ENCODE data around the gene CPNE7. TPM values are rescaled to one million over a fixed set of nuclear protein-coding genes. Genes with fewer than 3 reads are reported as not detected.
A peak's percentile ranks its signal among the peaks of the same experiment; 100 is the strongest.
"Not testable (repeated sequence)": the region's sequence is repeated elsewhere in the genome, so short reads cannot be mapped to it uniquely, and the experiment has no call there.

CPNE7 gene
- total and polyA plus RNA-seq, 7 experiments from 2014 or later = 0.39 to 5.2 TPM; not detected in 5

DNA sequence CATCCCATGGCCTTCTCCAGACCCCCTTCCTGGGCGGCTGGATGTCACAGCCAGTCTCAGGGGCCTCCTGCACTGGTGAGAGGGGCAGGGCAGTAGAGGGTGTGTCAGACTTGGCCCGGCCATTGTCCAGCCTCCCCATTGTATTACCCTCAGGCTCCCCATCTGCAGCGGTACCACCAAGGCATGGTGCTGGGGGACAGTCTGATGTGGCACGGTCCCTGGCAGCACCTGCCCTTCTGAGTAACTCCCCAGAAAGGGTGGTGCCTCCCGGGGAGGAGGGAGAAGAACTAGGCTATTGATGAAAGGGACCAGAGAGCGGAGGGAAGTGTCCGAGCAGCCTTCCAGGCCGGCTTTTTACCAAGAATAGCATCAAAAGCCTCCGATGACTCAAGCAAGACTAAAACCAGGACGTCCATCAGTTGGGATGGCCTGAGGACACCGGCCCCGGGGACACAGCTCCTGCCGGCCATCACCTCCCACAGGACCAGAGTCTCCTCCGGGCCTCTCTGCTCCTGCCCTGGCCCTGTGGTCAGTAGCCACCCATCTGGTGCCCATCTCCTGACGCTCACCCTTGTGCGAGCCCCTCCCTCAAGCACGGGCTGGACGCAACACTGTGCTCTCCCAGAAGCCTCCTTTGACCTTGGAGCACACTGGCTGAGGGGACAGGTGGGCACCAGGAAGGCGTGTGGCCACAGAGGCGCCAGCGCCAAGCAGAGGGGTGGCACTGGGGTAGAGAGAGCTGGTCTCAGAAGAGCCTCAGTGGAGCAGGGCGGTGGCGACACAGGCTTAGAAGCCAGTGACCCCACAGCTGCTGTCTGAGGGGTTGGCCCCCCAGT is 5.8 kb upstream of the CPNE7 start:
- Histone ChIP-seq H3K36me3 (ENCODE audit: control insufficient read depth in 2 of 3, insufficient read depth in 3 of 3, low read length in 3 of 3) (peaks cover 0 to 2% (median 0%) of the 10 kb centered on the region in 3 experiments), H3K27ac (ENCODE audit: low read depth, low read length) (no peak overlapping the region), H3K27me3 (ENCODE audit: control insufficient read depth in 2 of 2, insufficient read depth in 2 of 2, low read length in 2 of 2) (no peaks in the 10 kb centered on the region), H3K9me3 (ENCODE audit: control insufficient read depth in 2 of 3, low read length in 3 of 3) (no peaks in the 10 kb centered on the region), H3K4me3 (ENCODE audit: low read length) (no peak overlapping the region), H3K4me1 (ENCODE audit: control insufficient read depth in 2 of 2, insufficient read depth in 2 of 2, low read length in 2 of 2) (peaks cover 15 to 24% of the 10 kb centered on the region in 2 donors)
- Mint-ChIP-seq H3K36me3 (peaks cover 0 to 6% (median 0%) of the 10 kb centered on the region in 5 donors), H3K4me3 (no peak overlapping the region), H3K27ac (no peak overlapping the region), H3K9me3 (peaks cover 0 to 3% (median 0%) of the 10 kb centered on the region in 11 donors), H3K27me3 (peaks cover 3 to 20% (median 12%) of the 10 kb centered on the region in 5 donors), H3K4me1 (peaks cover 23 to 47% (median 33%) of the 10 kb centered on the region in 7 donors)
- intact Hi-C loops (cut with micrococcal nuclease) = no loop called here
- ATAC-seq (no peak), DNase-seq (no peak)
- CTCF ChIA-PET = no interaction called here
- POLR2A ChIA-PET = interaction anchor here (0.6 kb wide), 1 partner anchor 146 kb away, joined by 3 read pairs; no protein-coding TSS in a partner anchor

DNA sequence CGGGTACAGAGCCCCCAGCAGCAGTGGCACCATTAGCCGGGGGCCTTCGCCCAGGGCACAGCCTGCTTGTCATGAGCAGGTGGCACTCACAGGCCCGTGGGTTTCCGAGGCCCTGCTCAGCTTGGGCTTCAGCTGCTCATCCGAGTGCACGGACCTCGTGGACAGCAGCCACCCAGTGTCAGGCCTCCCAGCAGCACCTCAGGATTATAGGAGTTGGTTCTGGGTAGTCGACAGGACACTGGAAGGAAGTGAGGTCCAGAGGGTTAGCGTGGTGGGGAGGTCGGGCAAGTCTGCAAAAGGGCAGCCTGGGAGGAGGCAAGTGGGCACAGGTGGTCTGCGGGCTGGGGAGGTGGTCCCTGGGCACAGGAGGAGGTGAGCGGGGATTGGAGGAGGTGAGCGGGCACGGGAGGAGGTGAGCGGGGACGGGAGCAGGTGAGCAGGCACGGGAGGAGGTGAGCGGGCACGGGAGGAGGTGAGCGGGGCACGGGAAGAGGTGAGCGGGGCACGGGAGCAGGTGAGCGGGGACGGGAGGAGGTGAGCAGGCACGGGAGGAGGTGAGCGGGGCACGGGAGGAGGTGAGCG is 5.1 kb upstream of the CPNE7 start:
- ChIA-PET POLR2A (no interaction called here), CTCF (no interaction called here)
- Mint-ChIP-seq H3K36me3 (peaks cover 0 to 2% (median 0%) of the 10 kb centered on the region in 5 donors), H3K27ac (no peak overlapping the region), H3K27me3 (peaks cover 3 to 22% (median 12%) of the 10 kb centered on the region in 5 donors), H3K4me3 (no peak overlapping the region), H3K9me3 (peaks cover 0 to 3% (median 0%) of the 10 kb centered on the region in 11 donors), H3K4me1 (peaks cover 18 to 40% (median 26%) of the 10 kb centered on the region in 7 donors)
- Histone ChIP-seq H3K36me3 (ENCODE audit: control insufficient read depth in 2 of 3, insufficient read depth in 3 of 3, low read length in 3 of 3) (no peaks in the 10 kb centered on the region), H3K27me3 (ENCODE audit: control insufficient read depth in 2 of 2, insufficient read depth in 2 of 2, low read length in 2 of 2) (no peaks in the 10 kb centered on the region), H3K4me1 (ENCODE audit: control insufficient read depth in 2 of 2, insufficient read depth in 2 of 2, low read length in 2 of 2) (peaks cover 8 to 27% of the 10 kb centered on the region in 2 donors), H3K9me3 (ENCODE audit: control insufficient read depth in 2 of 3, low read length in 3 of 3) (no peaks in the 10 kb centered on the region), H3K27ac (ENCODE audit: low read depth, low read length) (no peak overlapping the region), H3K4me3 (ENCODE audit: low read length) (no peak overlapping the region)
- ATAC-seq (no peak), DNase-seq (no peak)
- intact Hi-C loops (cut with micrococcal nuclease) = no loop called here

DNA sequence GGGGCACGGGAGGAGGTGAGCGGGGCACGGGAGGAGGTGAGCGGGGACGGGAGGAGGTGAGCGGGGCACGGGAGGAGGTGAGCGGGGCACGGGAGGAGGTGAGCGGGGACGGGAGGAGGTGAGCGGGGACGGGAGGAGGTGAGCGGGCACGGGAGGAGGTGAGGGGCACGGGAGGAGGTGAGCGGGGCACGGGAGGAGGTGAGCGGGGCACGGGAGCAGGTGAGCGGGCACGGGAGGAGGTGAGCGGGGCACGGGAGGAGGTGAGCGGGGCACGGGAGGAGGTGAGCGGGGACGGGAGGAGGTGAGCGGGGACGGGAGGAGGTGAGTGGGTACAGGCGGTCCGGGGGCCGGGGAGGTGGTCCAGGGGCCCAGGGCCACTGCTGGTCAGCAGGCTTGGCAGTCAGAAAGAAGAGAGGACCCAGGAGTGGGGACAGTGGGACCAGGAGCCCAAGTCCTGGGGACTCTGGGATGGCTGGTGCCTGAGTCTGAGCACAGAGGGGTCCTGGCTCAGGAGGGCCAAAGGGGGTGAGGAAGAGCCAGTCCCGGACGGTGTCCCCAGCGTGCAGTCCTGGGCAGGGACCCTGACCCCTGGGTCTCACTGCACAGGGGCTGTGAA is 4.5 kb upstream of the CPNE7 start:
- Mint-ChIP-seq H3K27me3 (peaks cover 3 to 22% (median 12%) of the 10 kb centered on the region in 5 donors), H3K4me1 (peaks cover 12 to 33% (median 19%) of the 10 kb centered on the region in 7 donors)
- H3K27ac Mint-ChIP-seq; H3K36me3 ChIP-seq (ENCODE audit: control insufficient read depth in 2 of 3, insufficient read depth in 3 of 3, low read length in 3 of 3); H3K9me3 Mint-ChIP-seq; POLR2A ChIA-PET; H3K9me3 ChIP-seq (ENCODE audit: control insufficient read depth in 2 of 3, low read length in 3 of 3); DNase-seq; H3K27ac ChIP-seq (ENCODE audit: low read depth, low read length); intact Hi-C loops (cut with micrococcal nuclease); H3K36me3 Mint-ChIP-seq; H3K4me3 Mint-ChIP-seq; H3K27me3 ChIP-seq (ENCODE audit: control insufficient read depth in 2 of 2, insufficient read depth in 2 of 2, low read length in 2 of 2); H3K4me3 ChIP-seq (ENCODE audit: low read length); ATAC-seq; CTCF ChIA-PET: not testable (repeated sequence)
- H3K4me1 ChIP-seq (ENCODE audit: control insufficient read depth in 2 of 2, insufficient read depth in 2 of 2, low read length in 2 of 2) = peaks cover 1 to 21% of the 10 kb centered on the region in 2 donors

DNA sequence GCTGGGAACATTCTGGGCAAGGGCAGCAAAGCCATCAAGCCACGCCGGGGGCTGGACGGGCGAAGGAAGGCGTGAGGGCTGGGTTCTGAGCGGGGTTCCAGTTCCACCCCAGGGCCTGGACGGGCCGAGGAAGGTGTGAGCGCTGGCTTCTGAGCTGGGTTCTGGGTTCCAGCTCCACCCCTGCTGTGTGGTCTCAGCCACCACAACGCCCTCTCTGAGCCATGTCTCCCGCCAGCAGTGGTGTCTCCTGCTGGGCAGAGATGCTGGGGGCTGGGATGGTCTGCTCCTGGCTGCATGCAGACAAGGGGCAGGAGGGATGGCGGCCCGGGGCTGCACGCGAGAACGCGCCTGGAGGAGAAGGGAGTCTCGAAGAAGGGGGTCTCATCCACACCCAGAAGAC is 3.9 kb upstream of the CPNE7 start:
- Histone ChIP-seq H3K9me3 (ENCODE audit: control insufficient read depth in 2 of 3, low read length in 3 of 3) (no peaks in the 10 kb centered on the region), H3K36me3 (ENCODE audit: control insufficient read depth in 2 of 3, insufficient read depth in 3 of 3, low read length in 3 of 3) (no peaks in the 10 kb centered on the region), H3K27ac (ENCODE audit: low read depth, low read length) (no peak overlapping the region), H3K4me3 (ENCODE audit: low read length) (no peak overlapping the region), H3K27me3 (ENCODE audit: control insufficient read depth in 2 of 2, insufficient read depth in 2 of 2, low read length in 2 of 2) (no peaks in the 10 kb centered on the region), H3K4me1 (ENCODE audit: control insufficient read depth in 2 of 2, insufficient read depth in 2 of 2, low read length in 2 of 2) (peaks cover 0 to 17% of the 10 kb centered on the region in 2 donors)
- ChIA-PET CTCF (no interaction called here), POLR2A (interaction anchor here (1.0 kb wide), 1 partner anchor 324 kb away, joined by 3 read pairs; no protein-coding TSS in a partner anchor)
- Mint-ChIP-seq H3K9me3 (peaks cover 0 to 3% (median 0%) of the 10 kb centered on the region in 11 donors), H3K27me3 (peaks cover 3 to 22% (median 12%) of the 10 kb centered on the region in 5 donors), H3K4me1 (peaks cover 8 to 29% (median 15%) of the 10 kb centered on the region in 7 donors), H3K27ac (peak overlapping the region in 5 of 9 donors; percentile 23 to 76 (median 51)), H3K36me3 (peaks cover 0 to 2% (median 0%) of the 10 kb centered on the region in 5 donors), H3K4me3 (peak overlapping the region in 4 of 10 donors; percentile 6 to 79 (median 16))
- intact Hi-C loops (cut with micrococcal nuclease) = no loop called here
- DNase-seq (no peak), ATAC-seq (no peak)

DNA sequence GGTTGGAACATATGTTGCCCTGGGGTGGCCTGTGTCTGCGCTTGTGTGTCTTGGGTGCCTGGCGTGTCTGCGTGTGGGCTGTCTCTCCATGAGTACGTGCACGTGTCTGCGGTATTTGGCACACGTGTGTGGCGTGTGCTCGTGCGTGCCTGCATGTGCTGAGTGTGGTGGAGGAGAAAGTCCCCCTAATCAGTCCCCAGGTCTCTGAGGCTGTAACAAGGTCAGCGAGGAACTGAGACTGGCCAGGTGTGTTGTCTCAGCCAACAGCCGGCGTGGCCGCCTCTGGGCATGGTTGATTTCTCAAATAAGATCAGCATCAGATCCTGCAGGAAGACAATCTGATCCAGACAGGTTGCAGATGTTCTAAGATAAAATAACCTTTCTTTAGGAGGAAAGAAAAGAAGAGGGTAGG is 3.5 kb upstream of the CPNE7 start:
- intact Hi-C loops (cut with micrococcal nuclease) = no loop called here
- POLR2A ChIA-PET = interaction anchor here (1.0 kb wide), 1 partner anchor 325 kb away, joined by 3 read pairs; no protein-coding TSS in a partner anchor
- peaks cover 8 to 29% (median 15%) of the 10 kb centered on the region in 7 donors for H3K4me1 Mint-ChIP-seq
- peak overlapping the region in 7 of 10 donors; percentile 6 to 79 (median 31) for H3K4me3 Mint-ChIP-seq
- H3K36me3 Mint-ChIP-seq = peaks cover 0 to 2% (median 0%) of the 10 kb centered on the region in 5 donors
- H3K9me3 Mint-ChIP-seq = peaks cover 0 to 3% (median 0%) of the 10 kb centered on the region in 11 donors
- DNase-seq = no peak
- peak overlapping the region in 6 of 9 donors; percentile 25 to 65 (median 40) for H3K27ac Mint-ChIP-seq
- no peaks in the 10 kb centered on the region for H3K27me3 ChIP-seq (ENCODE audit: control insufficient read depth in 2 of 2, insufficient read depth in 2 of 2, low read length in 2 of 2)
- H3K27ac ChIP-seq (ENCODE audit: low read depth, low read length) = no peak overlapping the region
- CTCF ChIA-PET = no interaction called here
- no peak for ATAC-seq
- peaks cover 3 to 26% (median 12%) of the 10 kb centered on the region in 5 donors for H3K27me3 Mint-ChIP-seq
- no peaks in the 10 kb centered on the region for H3K9me3 ChIP-seq (ENCODE audit: control insufficient read depth in 2 of 3, low read length in 3 of 3)
- H3K4me1 ChIP-seq (ENCODE audit: control insufficient read depth in 2 of 2, insufficient read depth in 2 of 2, low read length in 2 of 2) = peaks cover 0 to 17% of the 10 kb centered on the region in 2 donors
- H3K4me3 ChIP-seq (ENCODE audit: low read length) = no peak overlapping the region
- H3K36me3 ChIP-seq (ENCODE audit: control insufficient read depth in 2 of 3, insufficient read depth in 3 of 3, low read length in 3 of 3) = no peaks in the 10 kb centered on the region

DNA sequence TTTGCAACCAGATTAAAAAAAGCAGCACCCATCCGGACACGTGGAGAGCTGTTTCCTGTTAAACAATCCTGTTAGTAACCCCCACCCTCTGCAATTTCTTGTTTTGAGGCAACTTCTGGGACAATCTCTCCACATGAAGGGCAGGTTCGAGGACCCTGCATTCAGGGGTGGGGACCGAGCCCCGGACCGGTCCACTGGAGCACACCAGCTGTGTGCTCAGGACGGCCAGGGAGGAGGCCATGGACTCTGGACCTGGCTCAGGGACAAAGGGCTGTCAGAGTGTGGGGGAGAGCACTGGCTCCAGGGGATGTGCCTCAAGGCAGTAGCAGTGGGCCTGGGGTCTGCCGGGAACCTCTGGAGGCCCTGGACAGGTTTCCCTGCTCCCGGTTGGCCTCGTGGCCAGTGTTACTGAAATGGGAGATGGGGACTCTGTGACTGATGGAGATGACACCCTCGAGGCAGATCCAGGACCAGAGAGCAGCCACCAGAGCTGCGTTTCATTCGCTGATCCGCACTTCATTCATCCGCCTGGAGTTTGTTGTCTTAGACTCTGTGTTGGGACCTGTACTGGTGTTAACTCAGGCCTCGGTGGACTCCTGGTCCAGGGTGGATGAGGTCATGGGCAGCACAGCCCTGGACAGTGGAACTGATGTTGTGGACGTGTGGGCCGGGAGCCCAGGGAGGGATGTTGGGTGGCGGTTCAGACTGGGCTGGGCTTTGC is 2.9 kb upstream of the CPNE7 start:
- no peaks in the 10 kb centered on the region for H3K27me3 ChIP-seq (ENCODE audit: control insufficient read depth in 2 of 2, insufficient read depth in 2 of 2, low read length in 2 of 2)

More for the DNA sequence above, 2.9 kb upstream of the CPNE7 start:
- Mint-ChIP-seq H3K9me3 (peaks cover 0 to 4% (median 0%) of the 10 kb centered on the region in 11 donors), H3K36me3 (peaks cover 0 to under 1% (median 0%) of the 10 kb centered on the region in 5 donors), H3K27ac (peak overlapping the region in 2 of 9 donors; percentile 36 to 51), H3K4me1 (peaks cover 8 to 29% (median 15%) of the 10 kb centered on the region in 7 donors), H3K4me3 (peak overlapping the region in 7 of 10 donors; percentile 17 to 79 (median 31)), H3K27me3 (peaks cover 3 to 31% (median 12%) of the 10 kb centered on the region in 5 donors)
- ATAC-seq = no peak
- DNase-seq = no peak
- ChIA-PET POLR2A (interaction anchor here (0.6 to 1.0 kb wide), 2 partner anchors 84 to 325 kb away, joined by 3 to 4 read pairs; no protein-coding TSS in a partner anchor), CTCF (no interaction called here)
- Histone ChIP-seq H3K4me3 (ENCODE audit: low read length) (no peak overlapping the region), H3K9me3 (ENCODE audit: control insufficient read depth in 2 of 3, low read length in 3 of 3) (no peaks in the 10 kb centered on the region), H3K36me3 (ENCODE audit: control insufficient read depth in 2 of 3, insufficient read depth in 3 of 3, low read length in 3 of 3) (no peaks in the 10 kb centered on the region), H3K27ac (ENCODE audit: low read depth, low read length) (no peak overlapping the region), H3K4me1 (ENCODE audit: control insufficient read depth in 2 of 2, insufficient read depth in 2 of 2, low read length in 2 of 2) (peaks cover 0 to 17% of the 10 kb centered on the region in 2 donors)
- intact Hi-C loops (cut with micrococcal nuclease) = no loop called here

Measured in naive thymus-derived CD4-positive, alpha-beta T cell (primary cell).